IMR-90 (cell line): ENCODE data around the gene ELL. TPM values are rescaled to one million over a fixed set of nuclear protein-coding genes. Genes with fewer than 3 reads are reported as not detected.

Experiments used
- ATAC-seq: fragments of 200-7000 bp; cut with Tn5 transposase; 2 replicates; pipeline ENCODE4 v1.9.1; 2020; ENCODE audit warnings: low read depth, mild to moderate bottlenecking, moderate library complexity
- BruUV-seq: library from RNA; stranded (reverse); fragments of 400-500 nt; replicated peaks from 2 replicates; lab custom pipeline; 2021; lab: Mats Ljungman, UMichigan
- CTCF ChIA-PET: fragments of 300-600 bp; formaldehyde crosslinking; extraction: SDS; loops from one replicate; lab custom pipeline; 2021; ENCODE audit warnings: antibody characterized with exemption; lab: Yijun Ruan, JAX
- POLR2A ChIA-PET: fragments of 300-600 bp; sonication (Branson Sonifier 250); formaldehyde crosslinking; loops from one replicate; lab custom pipeline; 2022; ENCODE audit warnings: antibody characterized with exemption; ENCODE audit not compliant: unreplicated experiment; lab: Charles Lee
- DNase-seq: peaks from one replicate; pipeline ENCODE4 v3.0.0; 2013
- H2AFZ ChIP-seq: replicated peaks from 2 replicates; pipeline ENCODE3; 2013; ENCODE audit warnings: low read length, mild to moderate bottlenecking; ENCODE audit not compliant: poor library complexity
- H2AK5ac ChIP-seq: 2 replicates; pipeline ENCODE4 v1.6.1; 2013; ENCODE audit warnings: low read depth, low read length, inconsistent platforms
- H2AK9ac ChIP-seq: replicated peaks from 2 replicates; pipeline ENCODE3; 2013; ENCODE audit warnings: mild to moderate bottlenecking, low read depth, low read length, moderate library complexity; ENCODE audit not compliant: poor library complexity
- H2BK120ac ChIP-seq: 2 replicates; pipeline ENCODE4 v1.6.1; 2013; ENCODE audit warnings: low read depth, low read length, inconsistent platforms
- H2BK15ac ChIP-seq: 3 replicates; pipeline ENCODE4 v1.6.1; 2013; ENCODE audit warnings: low read depth, low read length, inconsistent platforms
- H2BK20ac ChIP-seq: 2 replicates; pipeline ENCODE4 v1.6.1; 2013; ENCODE audit warnings: low read depth, mild to moderate bottlenecking, inconsistent platforms, low read length, moderate library complexity
- H2BK5ac ChIP-seq: 2 replicates; pipeline ENCODE4 v1.6.1; 2013; ENCODE audit warnings: mild to moderate bottlenecking, low read depth, low read length, inconsistent platforms; ENCODE audit not compliant: poor library complexity, severe bottlenecking
- H3K14ac ChIP-seq: replicated peaks from 2 replicates; pipeline ENCODE4 v1.6.1; 2013; ENCODE audit warnings: low read depth, low read length, inconsistent platforms
- H3K18ac ChIP-seq: 2 replicates; pipeline ENCODE4 v1.6.1; 2013; ENCODE audit warnings: low read depth, low read length, control low read depth
- H3K23ac ChIP-seq: 2 replicates; pipeline ENCODE4 v1.6.1; 2013; ENCODE audit warnings: low read depth, low read length, inconsistent platforms
- H3K27ac ChIP-seq: 2 replicates; pipeline ENCODE4 v1.5.1; 2013; ENCODE audit warnings: mild to moderate bottlenecking, control low read depth, low read length; ENCODE audit not compliant: insufficient read depth
- H3K27me3 ChIP-seq: 2 replicates; pipeline ENCODE4 v1.6.1; 2013; ENCODE audit warnings: low read length; ENCODE audit not compliant: control insufficient read depth, insufficient read depth
- H3K36me3 ChIP-seq: 2 replicates; pipeline ENCODE4 v1.6.1; 2013; ENCODE audit warnings: low read length, mixed read lengths; ENCODE audit not compliant: control insufficient read depth, insufficient read depth
- H3K4ac ChIP-seq: 2 replicates; pipeline ENCODE4 v1.6.1; 2013; ENCODE audit warnings: low read depth, low read length, inconsistent platforms
- H3K4me1 ChIP-seq: 2 replicates; pipeline ENCODE4 v1.6.1; 2013; ENCODE audit warnings: low read length, mixed read lengths; ENCODE audit not compliant: control insufficient read depth, insufficient read depth
- H3K4me2 ChIP-seq: 2 replicates; pipeline ENCODE4 v1.6.1; 2013; ENCODE audit warnings: low read depth, mild to moderate bottlenecking, control low read depth, low read length, moderate library complexity
- H3K4me3 ChIP-seq: 2 replicates; pipeline ENCODE4 v1.5.1; 2013; ENCODE audit warnings: low read depth, mild to moderate bottlenecking, control low read depth, low read length, moderate library complexity; ENCODE audit not compliant: insufficient read depth
- H3K56ac ChIP-seq: 2 replicates; pipeline ENCODE4 v1.6.1; 2013; ENCODE audit warnings: low read length, inconsistent platforms; ENCODE audit not compliant: insufficient read depth; ENCODE audit errors: extremely low read depth
- H3K79me1 ChIP-seq, 2 experiments: 2 replicates each; pipeline ENCODE4 v1.6.1; 2013; ENCODE audit warnings: low read length in 2 of 2, inconsistent platforms in 1 of 2, low read depth in 1 of 2
- H3K9ac ChIP-seq: 2 replicates; pipeline ENCODE4 v1.6.1; 2013; ENCODE audit warnings: low read depth, low read length, control low read depth
- H3K9me1 ChIP-seq: 2 replicates; pipeline ENCODE4 v1.6.1; 2013; ENCODE audit warnings: low read length, inconsistent platforms; ENCODE audit not compliant: insufficient read depth
- H3K9me3 ChIP-seq: 2 replicates; pipeline ENCODE4 v1.6.1; 2013; ENCODE audit warnings: low read length; ENCODE audit not compliant: control insufficient read depth, insufficient read depth
- H4K20me1 ChIP-seq: 2 replicates; pipeline ENCODE4 v1.6.1; 2013; ENCODE audit warnings: low read length, inconsistent platforms; ENCODE audit not compliant: insufficient read depth
- H4K5ac ChIP-seq: 2 replicates; pipeline ENCODE4 v1.6.1; 2013; ENCODE audit warnings: mild to moderate bottlenecking, low read depth, low read length, control low read depth
- H4K8ac ChIP-seq, 2 experiments: 2 replicates each; pipeline ENCODE4 v1.6.1; 2013; ENCODE audit warnings: low read depth in 2 of 2, low read length in 2 of 2, control low read depth in 1 of 2, inconsistent platforms in 1 of 2
- H4K91ac ChIP-seq: 2 replicates; pipeline ENCODE4 v1.6.1; 2013; ENCODE audit warnings: low read depth, low read length, inconsistent platforms; ENCODE audit not compliant: insufficient read depth
- BHLHE40 ChIP-seq: fragments of 150-350 bp; IDR thresholded peaks from 2 replicates; pipeline ENCODE4 v1.6.1; 2016; ENCODE audit warnings: mild to moderate bottlenecking, low read depth, low read length
- CEBPB ChIP-seq: IDR thresholded peaks from 2 replicates; pipeline ENCODE4 v1.6.1; 2012; ENCODE audit warnings: low read depth, low read length, improper control_type of control experiment
- CHD1 ChIP-seq: IDR thresholded peaks from 2 replicates; pipeline ENCODE4 v1.6.1; 2012; ENCODE audit warnings: low read depth, low read length, improper control_type of control experiment
- FOS ChIP-seq: fragments of 150-350 bp; IDR thresholded peaks from 2 replicates; pipeline ENCODE4 v1.6.1; 2016; ENCODE audit warnings: low read depth, low read length
- MAFK ChIP-seq: IDR thresholded peaks from 2 replicates; pipeline ENCODE4 v1.6.1; 2012; ENCODE audit warnings: low read depth, low read length, improper control_type of control experiment
- MAZ ChIP-seq: IDR thresholded peaks from 2 replicates; pipeline ENCODE4 v1.6.1; 2012; ENCODE audit warnings: low read depth, mild to moderate bottlenecking, low read length, improper control_type of control experiment, moderate library complexity, borderline replicate concordance
- MXI1 ChIP-seq: IDR thresholded peaks from 2 replicates; pipeline ENCODE4 v1.6.1; 2012; ENCODE audit warnings: low read depth, mild to moderate bottlenecking, low read length, moderate library complexity, borderline replicate concordance
- NFE2L2 ChIP-seq: fragments of 150-350 bp; IDR thresholded peaks from 2 replicates; pipeline ENCODE4 v1.6.1; 2016; ENCODE audit warnings: low read depth, mild to moderate bottlenecking, low read length
- POLR2A ChIP-seq: IDR thresholded peaks from 2 replicates; pipeline ENCODE4 v1.6.1; 2012; ENCODE audit warnings: mild to moderate bottlenecking, low read depth, low read length
- RAD21 ChIP-seq: IDR thresholded peaks from 2 replicates; pipeline ENCODE4 v1.6.1; 2012; ENCODE audit warnings: low read length, improper control_type of control experiment
- RCOR1 ChIP-seq: IDR thresholded peaks from 2 replicates; pipeline ENCODE4 v1.6.1; 2012; ENCODE audit warnings: mild to moderate bottlenecking, low read length, improper control_type of control experiment; ENCODE audit not compliant: insufficient replicate concordance
- RFX5 ChIP-seq: IDR thresholded peaks from 2 replicates; pipeline ENCODE4 v1.8.0; 2012; ENCODE audit warnings: low read depth, mild to moderate bottlenecking, low read length, moderate library complexity
- SMC3 ChIP-seq: fragments of 150-350 bp; IDR thresholded peaks from 2 replicates; pipeline ENCODE4 v1.6.1; 2016; ENCODE audit warnings: low read depth, mild to moderate bottlenecking, antibody characterized with exemption, low read length, moderate library complexity
- WGBS, 2 experiments: methylation state at CpG; one replicate each; pipeline versions ENCODE4 v1.1.5 to v1.1.7; 2013; ENCODE audit warnings: missing lambda C conversion rate in 2 of 2; ENCODE audit not compliant: insufficient read length in 1 of 2; ENCODE audit errors: extremely low coverage in 2 of 2; 5-methylcytosine and 5-hydroxymethylcytosine counted together
- dilution Hi-C: fragments of 300-500 bp; cut with HindIII; formaldehyde crosslinking; loops from one replicate; pipeline ENCODE4 v1.14.3; 2018; ENCODE audit warnings: low sequenced_read_pairs; ENCODE audit not compliant: unreplicated experiment
- in situ Hi-C: fragments of 300-500 bp; cut with MboI; formaldehyde crosslinking; loops from 3 replicates; pipeline ENCODE4 v1.14.3; 2019; ENCODE audit warnings: low sequenced_read_pairs, inconsistent platforms, mixed read lengths
- intact Hi-C: fragments of 100-400 bp; cut with micrococcal nuclease; formaldehyde crosslinking; loops from 2 replicates; pipeline ENCODE4 v1.10.0; 2022
- polyA plus RNA-seq, 3 experiments: library from polyadenylated mRNA; depleted of rRNA; stranded (reverse); fragments of >200 nt; gene quantifications; 2 replicates each; pipeline ENCODE4 v1.2.3, GENCODE V29; 2012; ENCODE audit warnings: low replicate concordance in 1 of 3
- total RNA-seq: library from RNA; depleted of rRNA; stranded (reverse); fragments of >200 nt; gene quantifications from 2 replicates; pipeline ENCODE4 v1.2.3, GENCODE V29; 2012
- TF ChIP-seq, protein P1 (sequence below): fragments of 150-350 bp; IDR thresholded peaks from 2 replicates; pipeline ENCODE4 v1.6.1; 2017; ENCODE audit warnings: mild to moderate bottlenecking, antibody characterized with exemption, low read length, low read depth
- TF ChIP-seq, protein P2 (sequence below): conservative IDR thresholded peaks from 2 replicates; pipeline ENCODE4 v1.5.1; 2012; ENCODE audit warnings: mild to moderate bottlenecking, low read depth, low read length, improper control_type of control experiment

ELL gene
- total and polyA plus RNA-seq, 2 of the 4 experiments (the other 2 are of a cell fraction), result 6.3 to 13.1 TPM

DNA sequence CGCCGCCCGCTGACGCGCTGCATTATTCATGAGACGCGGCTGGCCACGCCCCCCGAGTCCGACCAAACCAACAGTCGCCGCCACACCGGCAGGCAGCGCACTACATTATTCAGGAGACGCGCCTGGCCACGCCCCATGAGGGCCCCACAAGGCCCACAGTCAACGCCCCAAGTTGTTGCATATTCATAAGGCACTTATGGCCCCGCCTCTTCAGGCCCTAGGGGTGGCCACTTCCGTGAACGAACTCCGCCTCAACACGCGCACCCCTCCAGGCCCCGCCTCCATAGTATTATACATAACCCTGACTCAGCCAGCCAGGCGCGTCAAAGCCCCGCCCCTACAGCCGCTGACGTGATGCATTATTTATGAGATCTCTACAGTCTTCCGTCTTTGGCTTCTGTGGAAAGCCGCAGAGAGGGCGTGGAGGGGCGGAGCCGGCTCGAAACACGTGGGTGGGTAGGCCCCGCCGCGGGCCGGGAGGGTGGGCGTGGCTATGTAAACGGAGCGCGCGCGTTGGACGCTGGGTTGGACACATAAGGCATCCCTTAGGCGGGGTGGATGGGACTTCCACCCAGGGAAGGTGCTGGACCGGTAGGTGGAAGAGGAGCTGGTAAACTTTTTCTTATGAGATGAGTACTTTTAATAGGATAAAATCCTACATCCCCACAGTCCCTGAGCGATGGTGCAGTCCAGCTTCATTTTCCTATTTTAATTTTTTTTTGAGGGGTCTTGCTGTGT, 423 bp upstream of the ELL start:
- H3K4me3 ChIP-seq, result no peak overlapping the region; the same call in none of the 2 replicates
- peaks cover 9% of the 10 kb centered on the region for H3K9me1 ChIP-seq
- in situ Hi-C loops (no loop called here), dilution Hi-C loops (no loop called here), intact Hi-C loops (loop anchor here (1.0 kb wide), 1 partner anchor 35 kb away; the partner anchor contains the start of gene KXD1)
- H2AFZ ChIP-seq, result peak overlapping the region; percentile 95
- peak overlapping the region; percentile 2 for H3K4ac ChIP-seq
- peaks cover 0 to 32% of the 10 kb centered on the region in 2 experiments; a peak in 2 of 4 replicates for H3K79me1 ChIP-seq
- POLR2A ChIA-PET, result no interaction called here
- WGBS, 2 experiments, result 0% methylated on average over 12 of the region's 51 CpGs; no CpG with 5 or more reads in 1 of the 2 experiments
- 0 out of 2 replicates have a peak overlapping the region, but pooled peaks have one; percentile 59 for H2AK5ac ChIP-seq
- no peak overlapping the region for H2BK15ac ChIP-seq
- CTCF ChIA-PET, result no interaction called here
- no peak overlapping the region for H3K56ac ChIP-seq
- DNase-seq (peak; percentile 100), ATAC-seq (peak; percentile 90)
- H4K5ac ChIP-seq, result peak overlapping the region; percentile 29
- TF ChIP-seq MXI1, result peak; percentile 68; the same call in 1 of the 2 replicates
- peak; percentile 12; the same call in 1 of the 2 replicates for TF ChIP-seq CEBPB
- TF ChIP-seq, protein P1, sequence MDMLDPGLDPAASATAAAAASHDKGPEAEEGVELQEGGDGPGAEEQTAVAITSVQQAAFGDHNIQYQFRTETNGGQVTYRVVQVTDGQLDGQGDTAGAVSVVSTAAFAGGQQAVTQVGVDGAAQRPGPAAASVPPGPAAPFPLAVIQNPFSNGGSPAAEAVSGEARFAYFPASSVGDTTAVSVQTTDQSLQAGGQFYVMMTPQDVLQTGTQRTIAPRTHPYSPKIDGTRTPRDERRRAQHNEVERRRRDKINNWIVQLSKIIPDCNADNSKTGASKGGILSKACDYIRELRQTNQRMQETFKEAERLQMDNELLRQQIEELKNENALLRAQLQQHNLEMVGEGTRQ, result peak; percentile 72
- TF ChIP-seq POLR2A, result no peak
- TF ChIP-seq, protein P2, sequence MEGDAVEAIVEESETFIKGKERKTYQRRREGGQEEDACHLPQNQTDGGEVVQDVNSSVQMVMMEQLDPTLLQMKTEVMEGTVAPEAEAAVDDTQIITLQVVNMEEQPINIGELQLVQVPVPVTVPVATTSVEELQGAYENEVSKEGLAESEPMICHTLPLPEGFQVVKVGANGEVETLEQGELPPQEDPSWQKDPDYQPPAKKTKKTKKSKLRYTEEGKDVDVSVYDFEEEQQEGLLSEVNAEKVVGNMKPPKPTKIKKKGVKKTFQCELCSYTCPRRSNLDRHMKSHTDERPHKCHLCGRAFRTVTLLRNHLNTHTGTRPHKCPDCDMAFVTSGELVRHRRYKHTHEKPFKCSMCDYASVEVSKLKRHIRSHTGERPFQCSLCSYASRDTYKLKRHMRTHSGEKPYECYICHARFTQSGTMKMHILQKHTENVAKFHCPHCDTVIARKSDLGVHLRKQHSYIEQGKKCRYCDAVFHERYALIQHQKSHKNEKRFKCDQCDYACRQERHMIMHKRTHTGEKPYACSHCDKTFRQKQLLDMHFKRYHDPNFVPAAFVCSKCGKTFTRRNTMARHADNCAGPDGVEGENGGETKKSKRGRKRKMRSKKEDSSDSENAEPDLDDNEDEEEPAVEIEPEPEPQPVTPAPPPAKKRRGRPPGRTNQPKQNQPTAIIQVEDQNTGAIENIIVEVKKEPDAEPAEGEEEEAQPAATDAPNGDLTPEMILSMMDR, result peak; percentile 34
- 0 out of 2 replicates have a peak, but pooled peaks have one; percentile 25 for TF ChIP-seq CHD1
- TF ChIP-seq RCOR1, result no peak
- no peak for TF ChIP-seq RFX5
- TF ChIP-seq RAD21, result no peak
- no peak for TF ChIP-seq SMC3
- 0 out of 2 replicates have a peak, but pooled peaks have one; percentile 51 for TF ChIP-seq FOS
- peak; percentile 53; the same call in 1 of the 2 replicates for TF ChIP-seq MAFK
- TF ChIP-seq NFE2L2, result peak; percentile 67; the same call in 1 of the 2 replicates
- no peak; the same call in 1 of the 2 replicates for TF ChIP-seq BHLHE40
- TF ChIP-seq MAZ, result peak; percentile 71
- peak overlapping the region; percentile 13 to 83 for H4K8ac ChIP-seq
- 0 out of 2 replicates have a peak overlapping the region, but pooled peaks have one; percentile 0 for H2BK120ac ChIP-seq
- H3K4me2 ChIP-seq, result peak overlapping the region; percentile 53
- H3K23ac ChIP-seq, result no peak overlapping the region
- H3K18ac ChIP-seq, result no peak overlapping the region
- H3K27ac ChIP-seq, result peak overlapping the region; percentile 34; the same call in 1 of the 2 replicates
- no peak overlapping the region for H2BK20ac ChIP-seq
- H3K14ac ChIP-seq, result peak overlapping the region; percentile 44
- H2BK5ac ChIP-seq, result peak overlapping the region; percentile 47
- no peak overlapping the region for H4K91ac ChIP-seq
- peaks cover 34% of the 10 kb centered on the region for H4K20me1 ChIP-seq
- BruUV-seq, result no TSS peak
- no peaks in the 10 kb centered on the region for H3K27me3 ChIP-seq
- H2AK9ac ChIP-seq, result peak overlapping the region; percentile 99
- H3K4me1 ChIP-seq, result peaks cover 2% of the 10 kb centered on the region; the same call in 1 of the 2 replicates
- peak overlapping the region; percentile 16; the same call in 1 of the 2 replicates for H3K9ac ChIP-seq
- no peaks in the 10 kb centered on the region for H3K36me3 ChIP-seq
- no peaks in the 10 kb centered on the region for H3K9me3 ChIP-seq
